ENCODE data around the gene TGIF1.

Gene TGIF1

GRCh38 chr18:3493501-3494244, 43.7 kb downstream of the TGIF1 start:
- CTCF ChIA-PET: interaction anchor here (0.9 to 1.6 kb wide), 2 partner anchors 15 to 27 kb away, joined by 3 to 4 read pairs; no protein-coding TSS in a partner anchor
- POLR2A ChIA-PET: no interaction called here
- TF ChIP-seq CTCF (IDR thresholded peaks at IDR 0.05; ENCODE audit: control extremely low read depth, extremely low read depth, low read depth, missing control alignments): no peak
- no peak for DNase-seq (ENCODE audit: extremely low spot score)

GRCh38 chr18:3494245-3494526, 44.2 kb downstream of the TGIF1 start:
- no peak for DNase-seq (ENCODE audit: extremely low spot score)
- CTCF ChIA-PET: interaction anchor here (0.9 to 1.6 kb wide), 2 partner anchors 15 to 28 kb away, joined by 3 to 4 read pairs; no protein-coding TSS in a partner anchor
- no peak for TF ChIP-seq CTCF (IDR thresholded peaks at IDR 0.05; ENCODE audit: control extremely low read depth, extremely low read depth, low read depth, missing control alignments)
- POLR2A ChIA-PET: no interaction called here

- POLR2A ChIA-PET: no interaction called here
- DNase-seq (ENCODE audit: extremely low spot score): no peak
- CTCF ChIA-PET: interaction anchor here (1.6 kb wide), 1 partner anchor 28 kb away, joined by 4 read pairs; no protein-coding TSS in a partner anchor
- TF ChIP-seq CTCF (IDR thresholded peaks at IDR 0.05; ENCODE audit: control extremely low read depth, extremely low read depth, low read depth, missing control alignments): no peak
These were observed 44.6 kb downstream of the TGIF1 start for GRCh38 chr18:3494569-3494968.

- no peak for TF ChIP-seq CTCF (IDR thresholded peaks at IDR 0.05; ENCODE audit: control extremely low read depth, extremely low read depth, low read depth, missing control alignments)
- ChIA-PET CTCF (interaction anchor here (0.9 to 1.6 kb wide), 2 partner anchors 39 to 90 kb away, joined by 3 read pairs; no protein-coding TSS in a partner anchor), POLR2A (no interaction called here)
- no peak for DNase-seq (ENCODE audit: extremely low spot score)
These were observed 45.9 kb downstream of the TGIF1 start for GRCh38 chr18:3495691-3496430.

- no peak for TF ChIP-seq CTCF (IDR thresholded peaks at IDR 0.05; ENCODE audit: control extremely low read depth, extremely low read depth, low read depth, missing control alignments)
- DNase-seq (ENCODE audit: extremely low spot score): peak; percentile 32
- ChIA-PET POLR2A (no interaction called here), CTCF (no interaction called here)
These were observed 48.9 kb downstream of the TGIF1 start for GRCh38 chr18:3498698-3499471.

- DNase-seq (ENCODE audit: extremely low spot score): no peak
- ChIA-PET POLR2A (no interaction called here), CTCF (no interaction called here)
- no peak for TF ChIP-seq CTCF (IDR thresholded peaks at IDR 0.05; ENCODE audit: control extremely low read depth, extremely low read depth, low read depth, missing control alignments)
These were observed 49.5 kb downstream of the TGIF1 start for GRCh38 chr18:3499501-3499900.
